ENCODE measurements around the gene WHRN. TPM values are rescaled to one million over a fixed set of nuclear protein-coding genes. Genes with fewer than 3 reads are reported as not detected.

WHRN gene
- total and polyA plus RNA-seq, 2 donors (not counting 1 experiment from before 2014, with no cell fraction given): 19.4 to 95.7 TPM

- H3K4me3 ChIP-seq (ENCODE audit: control extremely low read depth in 1 of 5, extremely low read depth in 1 of 5, insufficient read depth in 1 of 5, low read depth in 2 of 5, low read length in 4 of 5): no peak overlapping the region
- Mint-ChIP-seq H3K27ac (no peak overlapping the region), H3K4me3 (no peak overlapping the region), H3K9me3 (ENCODE audit: insufficient read depth) (peaks cover 2% of the 10 kb centered on the region), H3K27me3 (no peaks in the 10 kb centered on the region), H3K4me1 (peaks cover 15% of the 10 kb centered on the region)
- no peaks in the 10 kb centered on the region for H4K20me1 ChIP-seq (ENCODE audit: control insufficient read depth, insufficient read depth, low read length, poor library complexity, severe bottlenecking)
- ATAC-seq (ENCODE audit: low read depth) (no peak), DNase-seq (no peak)
- H3K27me3 ChIP-seq (replicated peaks in 1 of 4; ENCODE audit: control extremely low read depth in 1 of 4, control insufficient read depth in 3 of 4, insufficient read depth in 4 of 4, low read length in 3 of 4): no peaks in the 10 kb centered on the region
- peaks cover 7 to 12% of the 10 kb centered on the region in 2 donors for H3K4me1 ChIP-seq (ENCODE audit: control insufficient read depth in 2 of 2, insufficient read depth in 2 of 2, low read length in 2 of 2)
- H3K9me3 ChIP-seq (ENCODE audit: control extremely low read depth in 1 of 3, control insufficient read depth in 2 of 3, insufficient read depth in 1 of 3, low read length in 2 of 3): peaks cover 0 to 16% (median 5%) of the 10 kb centered on the region in 3 donors
- CTCF ChIA-PET: interaction anchor here (0.6 kb wide), 1 partner anchor 178 kb away, joined by 3 read pairs; no protein-coding TSS in a partner anchor
- POLR2A ChIA-PET: no interaction called here
- no peak overlapping the region for H3K9ac ChIP-seq (ENCODE audit: low read length)
- TF ChIP-seq CTCF (IDR thresholded peaks at IDR 0.05): no peak
- no peak for TF ChIP-seq EZH2 (IDR thresholded peaks at IDR 0.05; ENCODE audit: borderline replicate concordance, insufficient read depth, low read depth, low read length, poor library complexity, severe bottlenecking)
- intact Hi-C loops (cut with micrococcal nuclease): no loop called here
- no peak overlapping the region for H3K4me2 ChIP-seq (replicated peaks; ENCODE audit: low read depth, low read length, poor library complexity, severe bottlenecking)
- no peaks in the 10 kb centered on the region for H3K79me2 ChIP-seq (ENCODE audit: control insufficient read depth, insufficient read depth, low read length)
- WGBS (ENCODE audit: insufficient coverage): 91% methylated on average over 23 of the region's 28 CpGs
- no peaks in the 10 kb centered on the region for H3K36me3 ChIP-seq (replicated peaks in 1 of 2; ENCODE audit: control extremely low read depth in 1 of 2, control insufficient read depth in 1 of 2, extremely low read depth in 1 of 2, insufficient read depth in 2 of 2, low read length in 1 of 2)
- no peak overlapping the region for H3K27ac ChIP-seq (ENCODE audit: low read length in 2 of 2)
- H2AFZ ChIP-seq (ENCODE audit: insufficient read depth, low read depth, low read length, poor library complexity, severe bottlenecking): no peak overlapping the region
These were observed 39.1 kb downstream of the WHRN start for GRCh38 chr9:114465906-114466900.

GRCh38 chr9:114465417-114465816, 39.9 kb downstream of the WHRN start:
- ATAC-seq (ENCODE audit: low read depth): no peak
- DNase-seq: no peak
- peaks cover 2% of the 10 kb centered on the region for H3K9me3 Mint-ChIP-seq (ENCODE audit: insufficient read depth)
- TF ChIP-seq EZH2 (IDR thresholded peaks at IDR 0.05; ENCODE audit: borderline replicate concordance, insufficient read depth, low read depth, low read length, poor library complexity, severe bottlenecking) (no peak), CTCF (IDR thresholded peaks at IDR 0.05) (no peak)
- H3K4me3 Mint-ChIP-seq: no peak overlapping the region
- Histone ChIP-seq H3K9me3 (ENCODE audit: control extremely low read depth in 1 of 3, control insufficient read depth in 2 of 3, insufficient read depth in 1 of 3, low read length in 2 of 3) (peaks cover 0 to 14% (median 5%) of the 10 kb centered on the region in 3 donors), H3K27ac (ENCODE audit: low read length in 2 of 2) (no peak overlapping the region), H3K79me2 (ENCODE audit: control insufficient read depth, insufficient read depth, low read length) (no peaks in the 10 kb centered on the region), H2AFZ (ENCODE audit: insufficient read depth, low read depth, low read length, poor library complexity, severe bottlenecking) (no peak overlapping the region), H3K4me3 (ENCODE audit: control extremely low read depth in 1 of 5, extremely low read depth in 1 of 5, insufficient read depth in 1 of 5, low read depth in 2 of 5, low read length in 4 of 5) (no peak overlapping the region), H4K20me1 (ENCODE audit: control insufficient read depth, insufficient read depth, low read length, poor library complexity, severe bottlenecking) (no peaks in the 10 kb centered on the region), H3K27me3 (replicated peaks in 1 of 4; ENCODE audit: control extremely low read depth in 1 of 4, control insufficient read depth in 3 of 4, insufficient read depth in 4 of 4, low read length in 3 of 4) (no peaks in the 10 kb centered on the region), H3K4me2 (replicated peaks; ENCODE audit: low read depth, low read length, poor library complexity, severe bottlenecking) (no peak overlapping the region), H3K36me3 (replicated peaks in 1 of 2; ENCODE audit: control extremely low read depth in 1 of 2, control insufficient read depth in 1 of 2, extremely low read depth in 1 of 2, insufficient read depth in 2 of 2, low read length in 1 of 2) (no peaks in the 10 kb centered on the region), H3K4me1 (ENCODE audit: control insufficient read depth in 2 of 2, insufficient read depth in 2 of 2, low read length in 2 of 2) (peaks cover 12 to 16% of the 10 kb centered on the region in 2 donors), H3K9ac (ENCODE audit: low read length) (no peak overlapping the region)
- H3K27me3 Mint-ChIP-seq: no peaks in the 10 kb centered on the region
- WGBS (ENCODE audit: insufficient coverage): 97% methylated on average over 3 of the region's 4 CpGs
- H3K4me1 Mint-ChIP-seq: peaks cover 20% of the 10 kb centered on the region
- POLR2A ChIA-PET: no interaction called here
- no peak overlapping the region for H3K27ac Mint-ChIP-seq
- CTCF ChIA-PET: interaction anchor here (0.6 to 1.0 kb wide), 2 partner anchors 26 to 179 kb away, joined by 3 read pairs; no protein-coding TSS in a partner anchor
- intact Hi-C loops (cut with micrococcal nuclease): no loop called here
